GM10266 (cell line): ENCODE results near the gene NUDT7.

ENCODE experiments used
- DNase-seq: peaks from one replicate; pipeline ENCODE4 v3.0.0; 2012; ENCODE audit errors: extremely low spot score
- CTCF ChIP-seq: IDR thresholded peaks from 2 replicates; pipeline ENCODE4 v1.5.1; 2012; ENCODE audit warnings: mild to moderate bottlenecking, low read depth; ENCODE audit not compliant: control insufficient read depth, insufficient read depth; ENCODE audit errors: missing control alignments

NUDT7 gene

GRCh38 chr16:77722309-77723107, at the start of gene NUDT7:
NUDT7 (plus strand) TSS chr16:77722514; CDS start chr16:77722583, 69 bp downstream.
- peak; percentile 47 for TF ChIP-seq CTCF
- peak; percentile 95 for DNase-seq

GRCh38 chr16:77674888-77675287, 47.4 kb upstream of the NUDT7 start:
- no peak for DNase-seq
- TF ChIP-seq CTCF: no peak

- TF ChIP-seq CTCF: peak; percentile 90
Measured at GRCh38 chr16:77675464-77676324, 46.6 kb upstream of the NUDT7 start.

GRCh38 chr16:77677129-77677528, 45.2 kb upstream of the NUDT7 start:
- TF ChIP-seq CTCF: no peak
- DNase-seq: no peak

More at GRCh38 chr16:77675464-77676324, 46.6 kb upstream of the NUDT7 start:
- peak; percentile 48 for DNase-seq

- no peak for DNase-seq
- TF ChIP-seq CTCF: no peak
Measured at GRCh38 chr16:77679391-77679790, 42.9 kb upstream of the NUDT7 start.

- TF ChIP-seq CTCF: no peak
- no peak for DNase-seq
Measured at GRCh38 chr16:77679901-77680300, 42.4 kb upstream of the NUDT7 start.

GRCh38 chr16:77680496-77680895, 41.8 kb upstream of the NUDT7 start:
- TF ChIP-seq CTCF: no peak
- no peak for DNase-seq
